Measurements from ENCODE around the gene BMP7. TPM values are rescaled to one million over a fixed set of nuclear protein-coding genes. Genes with fewer than 3 reads are reported as not detected.
"Not testable (repeated sequence)": the region's sequence is repeated elsewhere in the genome, so short reads cannot be mapped to it uniquely, and the experiment has no call there.

Gene BMP7
- total RNA-seq, 2 experiments from 2014 or later: not detected

DNA sequence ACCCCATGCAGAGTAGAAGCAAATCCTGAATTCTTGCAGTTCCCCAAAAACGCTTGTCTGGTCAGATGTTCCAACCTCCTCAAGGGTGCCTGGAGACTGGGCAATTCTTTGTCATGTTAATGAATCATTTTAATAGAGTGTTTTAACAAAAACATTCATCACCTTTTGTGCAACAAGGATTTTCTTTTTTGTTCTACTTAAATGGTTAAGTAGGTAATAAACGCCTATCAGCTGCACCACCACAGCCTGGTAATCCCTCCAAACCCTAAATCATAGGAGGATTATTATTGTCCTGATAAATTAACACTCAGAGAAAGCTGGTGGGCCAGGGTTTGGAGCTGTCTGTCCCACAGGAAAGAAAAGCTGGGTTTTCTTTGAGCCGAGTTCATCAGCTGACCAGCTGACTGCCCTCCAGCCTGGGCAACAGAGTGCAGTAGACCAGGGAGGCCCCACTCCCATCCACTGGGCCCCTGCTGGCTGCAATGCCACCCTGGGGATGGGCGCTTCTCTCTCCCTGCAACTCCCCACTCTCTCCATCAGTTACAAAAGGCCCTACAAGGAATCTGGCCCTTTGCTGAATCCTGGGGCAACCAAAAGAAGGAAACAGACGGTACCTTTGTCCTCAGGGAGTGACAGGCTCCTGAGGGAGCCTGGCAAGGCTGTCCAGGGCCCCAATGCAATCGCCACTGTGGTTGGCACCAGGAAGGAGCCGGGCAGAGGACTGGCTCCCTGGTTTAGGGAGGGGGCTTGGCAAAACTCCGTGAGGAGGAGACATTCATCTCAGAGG, 23.1 kb upstream of the BMP7 start:
- CTCF ChIA-PET: no interaction called here
- POLR2A ChIA-PET: no interaction called here

DNA sequence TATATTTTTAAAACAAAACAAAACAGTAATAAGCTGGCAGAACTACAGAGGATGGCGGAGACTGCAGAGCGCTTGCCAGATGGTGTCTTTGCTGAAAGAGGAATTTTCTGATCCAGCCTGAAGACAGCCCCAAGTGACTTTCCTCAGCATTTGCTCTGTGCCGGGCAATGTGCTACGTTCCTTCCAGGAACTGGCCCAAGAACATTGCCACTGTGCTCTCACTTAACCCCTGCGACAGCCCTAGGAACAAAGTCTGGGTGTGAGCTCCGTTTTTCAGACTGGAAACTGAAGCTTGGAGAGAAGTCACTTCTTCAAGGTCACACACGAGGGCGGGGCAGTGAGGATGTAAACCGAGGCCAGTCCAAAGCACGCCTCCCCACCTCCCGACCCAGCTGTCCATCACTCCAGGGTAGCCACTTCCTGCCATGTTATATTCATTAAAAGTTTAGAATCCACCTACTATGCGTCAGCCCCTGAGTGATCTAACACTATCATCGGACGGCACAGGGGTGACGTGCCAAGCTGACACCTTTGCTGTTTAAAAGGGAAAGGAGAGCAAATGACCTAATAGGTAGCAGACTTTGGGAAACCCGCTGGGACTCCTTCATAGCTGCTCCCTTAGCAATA, 22.3 kb upstream of the BMP7 start:
- ChIA-PET POLR2A (no interaction called here), CTCF (no interaction called here)

DNA sequence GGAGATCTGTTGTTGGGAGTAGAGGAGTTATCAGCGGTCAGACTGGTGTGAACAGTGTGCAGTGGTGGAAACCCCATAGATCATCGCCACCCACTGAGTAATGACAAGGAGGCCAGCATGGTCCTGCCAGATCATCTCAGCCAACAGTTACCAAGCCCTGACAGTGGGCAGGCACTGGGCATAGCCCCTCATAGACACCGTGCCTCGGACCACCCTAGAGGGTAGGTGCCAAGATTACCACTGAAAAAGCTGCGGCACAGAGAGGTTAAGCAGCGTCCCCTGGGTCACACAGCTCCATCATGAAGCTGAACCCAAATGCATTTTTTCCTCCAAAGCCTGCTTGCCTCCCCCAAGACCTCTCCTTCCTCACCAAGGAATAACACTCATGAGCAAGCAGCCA, 21.5 kb upstream of the BMP7 start:
- POLR2A ChIA-PET: no interaction called here

DNA sequence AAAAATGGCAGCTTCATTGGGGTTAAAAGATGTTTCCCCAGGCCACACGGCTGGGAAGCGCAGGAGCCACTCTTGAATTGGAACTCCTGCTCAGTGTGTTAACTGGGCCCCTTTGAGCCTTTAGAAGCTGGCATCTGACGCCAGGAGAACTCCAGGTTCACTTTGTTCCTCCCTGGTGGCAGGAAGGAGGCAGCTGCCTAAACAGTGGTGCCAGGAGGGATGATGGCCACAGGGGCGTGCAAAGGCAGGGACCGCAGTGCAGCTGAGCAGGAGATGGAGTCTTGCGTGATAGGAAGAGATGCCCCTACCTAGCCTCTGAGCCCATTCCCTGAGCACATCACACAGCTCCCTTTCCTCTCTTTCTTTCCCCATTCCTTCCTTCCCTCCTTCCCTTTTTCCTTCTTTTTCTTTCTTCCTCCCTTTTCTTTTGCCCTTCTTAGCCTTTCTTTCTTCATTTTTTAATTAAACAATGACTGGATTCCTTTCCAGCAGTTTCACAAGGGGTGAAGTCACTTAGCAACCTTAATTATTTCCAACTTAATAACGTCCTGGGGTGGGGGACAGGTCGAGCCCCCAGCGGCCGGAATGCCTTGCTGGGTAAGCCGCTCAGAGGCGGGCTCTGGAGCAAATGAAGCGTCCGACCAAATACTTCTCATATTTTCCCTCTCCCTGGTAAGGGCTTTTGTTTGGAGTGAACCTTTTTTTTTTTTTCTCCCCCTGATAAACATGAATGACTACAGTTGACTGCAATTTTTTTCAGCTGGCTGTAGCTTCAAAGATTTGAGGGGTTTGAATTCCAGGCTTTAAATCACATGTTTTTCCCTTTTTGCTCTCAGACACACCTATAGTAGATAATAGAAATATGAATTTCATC, 20.8 kb upstream of the BMP7 start:
- ChIA-PET POLR2A (no interaction called here), CTCF (no interaction called here)

More for the DNA sequence above, 21.5 kb upstream of the BMP7 start:
- CTCF ChIA-PET: no interaction called here

DNA sequence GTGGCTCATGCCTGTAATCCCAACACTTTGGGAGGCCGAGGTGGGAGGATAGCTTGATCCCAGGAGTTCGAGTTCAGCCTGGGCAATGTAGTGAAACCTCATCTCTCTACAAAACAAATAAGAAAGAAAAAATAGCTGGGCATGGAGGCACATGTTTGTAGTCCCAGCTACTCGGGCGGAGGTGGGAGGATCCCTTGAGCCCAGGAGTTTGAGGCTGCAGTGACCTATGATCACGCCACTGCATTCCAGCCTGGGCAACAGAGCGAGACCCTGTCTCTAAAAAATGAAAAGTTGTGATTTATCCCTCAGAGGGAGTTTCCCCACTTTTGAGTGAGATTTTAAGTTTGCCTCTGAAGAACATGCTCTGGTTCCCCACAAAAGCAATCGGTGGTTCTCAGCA, 17.4 kb upstream of the BMP7 start:
- ChIA-PET CTCF (no interaction called here), POLR2A (no interaction called here)

DNA sequence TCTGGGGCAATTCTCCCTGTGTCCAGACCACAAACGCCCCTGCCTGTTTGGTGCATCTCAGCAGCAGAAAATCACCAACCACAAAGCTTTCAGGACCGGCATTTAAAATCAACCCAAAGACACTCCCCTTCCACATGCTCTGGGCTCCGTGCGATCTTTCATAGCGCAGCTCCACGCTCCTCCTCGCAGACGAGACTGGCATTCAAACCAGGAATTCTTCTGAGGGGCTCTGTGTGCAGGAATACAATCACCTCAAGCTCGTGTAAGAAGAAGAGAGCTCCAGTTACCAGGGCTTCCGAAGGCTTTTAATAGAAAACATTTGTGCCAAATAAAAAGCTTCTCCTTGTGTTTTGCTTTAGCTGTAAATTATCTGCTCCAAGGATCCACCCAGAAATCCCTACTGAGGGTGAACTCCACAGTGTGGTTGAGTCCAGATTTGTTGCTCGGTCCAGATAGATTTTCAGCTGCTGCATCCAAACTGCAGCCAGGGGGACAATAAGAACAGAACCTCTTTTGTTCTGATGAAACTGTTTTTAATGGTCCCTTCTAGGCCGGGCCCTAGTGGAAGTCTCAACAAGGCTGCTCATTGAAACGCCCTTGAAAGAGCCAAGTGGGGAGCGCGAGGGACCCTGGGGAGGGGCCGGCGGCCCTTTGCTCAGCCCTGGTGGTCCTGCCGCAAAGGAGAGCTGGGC, 16.4 kb upstream of the BMP7 start:
- POLR2A ChIA-PET: no interaction called here

DNA sequence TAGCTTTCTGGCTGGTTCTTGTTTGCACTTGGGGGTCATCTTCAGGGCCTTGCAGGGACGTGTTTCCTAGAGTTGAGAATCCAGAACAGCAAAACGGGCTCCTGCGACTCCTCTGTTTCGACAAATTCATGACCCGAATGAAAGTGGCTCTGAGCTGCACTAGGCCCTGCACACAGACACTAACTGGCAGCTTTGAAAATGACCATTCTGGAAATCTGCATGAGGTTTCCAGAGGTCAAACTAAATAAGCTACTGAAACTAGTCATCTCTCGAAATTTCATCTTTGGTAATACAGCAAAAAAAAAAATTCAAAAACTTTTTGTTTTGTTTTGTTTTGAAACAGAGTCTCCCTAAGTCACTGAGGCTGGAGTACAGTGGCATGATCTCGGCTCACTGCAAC, 15.5 kb upstream of the BMP7 start:
- CTCF ChIA-PET: no interaction called here
- POLR2A ChIA-PET: no interaction called here

More for the DNA sequence above, 16.4 kb upstream of the BMP7 start:
- CTCF ChIA-PET: no interaction called here

DNA sequence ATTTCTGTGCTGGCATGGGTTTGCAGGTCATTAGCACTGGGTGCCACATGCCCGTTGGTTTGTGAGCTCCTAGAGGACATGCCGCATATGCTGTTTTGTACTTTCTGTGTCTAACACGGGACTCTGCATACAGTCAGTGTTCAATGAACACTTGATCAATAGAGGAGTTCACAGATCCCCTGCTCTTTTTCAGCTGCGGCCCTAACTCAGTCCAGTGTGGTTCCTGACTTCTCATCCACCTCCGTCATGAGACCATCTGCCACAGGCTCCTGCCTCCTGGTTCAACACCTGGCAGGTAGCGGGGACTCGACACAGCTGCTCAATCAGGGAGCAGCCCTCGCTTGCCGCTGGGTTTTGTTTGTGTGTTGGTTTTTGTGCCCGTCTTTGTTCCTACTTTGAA, 13.8 kb upstream of the BMP7 start:
- CTCF ChIA-PET: no interaction called here
- POLR2A ChIA-PET: no interaction called here

DNA sequence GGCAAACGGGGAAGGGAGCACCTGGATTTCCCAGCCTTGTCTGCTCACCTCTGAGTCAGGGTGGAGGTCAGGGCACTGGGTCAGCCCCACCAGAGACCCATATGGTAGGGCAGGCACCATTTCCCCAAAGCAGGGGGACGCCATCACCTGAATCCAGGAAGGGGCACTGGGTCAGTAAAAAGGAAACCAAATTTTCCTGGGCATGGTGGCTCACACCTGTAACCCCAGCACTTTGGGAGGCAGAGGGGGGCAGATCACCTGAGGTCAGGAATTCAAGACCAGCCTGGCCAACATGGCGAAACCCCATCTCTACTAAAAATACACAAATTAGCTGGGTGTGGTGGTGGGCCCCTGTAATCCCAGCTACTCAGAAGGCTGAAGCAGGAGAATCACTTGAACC, 13.1 kb upstream of the BMP7 start:
- CTCF ChIA-PET, POLR2A ChIA-PET: not testable (repeated sequence)

DNA sequence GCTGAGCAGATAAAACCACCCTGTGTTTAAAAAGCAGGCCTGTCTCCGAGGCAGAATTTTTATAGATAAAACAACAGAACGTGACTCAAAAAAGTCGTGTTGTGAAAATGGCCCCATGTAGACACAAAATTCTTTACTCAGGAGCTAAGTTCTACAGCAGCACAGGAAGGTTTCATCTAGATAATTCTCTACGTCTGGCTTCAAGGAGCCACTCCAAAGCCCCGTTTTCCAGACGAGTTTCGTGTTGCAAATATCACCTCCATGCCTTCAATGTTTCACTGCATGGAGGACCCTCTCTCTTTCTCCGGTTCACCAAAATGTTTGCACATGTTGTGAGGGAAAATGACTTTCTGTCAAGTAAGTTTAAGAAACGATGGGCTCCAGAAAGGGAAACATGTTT, 12.0 kb upstream of the BMP7 start:
- ChIA-PET CTCF (no interaction called here), POLR2A (no interaction called here)

DNA sequence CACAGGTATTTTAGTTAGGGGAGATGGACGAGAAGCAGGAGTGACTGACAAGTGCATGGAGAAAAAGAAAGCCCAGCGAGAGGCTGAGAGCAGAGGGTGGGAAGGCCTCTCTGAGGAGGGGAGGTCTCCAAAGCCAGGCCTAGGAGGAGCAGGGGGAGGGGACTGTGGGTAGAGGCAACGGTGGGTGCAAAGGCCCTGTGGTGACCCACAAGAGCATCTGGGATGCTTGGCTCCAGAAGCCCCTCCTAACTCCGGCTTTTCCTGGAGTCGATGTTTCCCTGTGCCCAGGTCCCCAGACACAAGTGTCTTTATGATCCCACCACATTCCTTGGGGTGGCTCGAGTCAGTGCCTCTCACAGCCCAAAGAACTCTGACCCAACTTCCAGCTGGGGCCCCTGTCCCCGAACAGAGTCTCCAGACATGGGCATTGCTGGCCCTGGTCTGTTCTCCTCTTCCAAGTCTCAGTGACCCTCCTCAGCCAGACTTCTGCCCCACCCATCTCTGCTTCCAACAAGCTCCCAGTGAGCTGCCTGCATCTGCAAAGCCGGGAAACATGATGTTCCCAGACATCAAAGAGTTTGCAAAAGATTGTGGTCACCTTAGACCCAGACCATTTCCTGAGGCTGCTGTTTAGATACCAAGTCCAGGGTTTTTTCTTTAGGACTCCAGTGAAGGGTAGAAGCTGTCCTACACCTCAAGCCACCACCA, 11.1 kb upstream of the BMP7 start:
- ChIA-PET POLR2A (no interaction called here), CTCF (no interaction called here)

DNA sequence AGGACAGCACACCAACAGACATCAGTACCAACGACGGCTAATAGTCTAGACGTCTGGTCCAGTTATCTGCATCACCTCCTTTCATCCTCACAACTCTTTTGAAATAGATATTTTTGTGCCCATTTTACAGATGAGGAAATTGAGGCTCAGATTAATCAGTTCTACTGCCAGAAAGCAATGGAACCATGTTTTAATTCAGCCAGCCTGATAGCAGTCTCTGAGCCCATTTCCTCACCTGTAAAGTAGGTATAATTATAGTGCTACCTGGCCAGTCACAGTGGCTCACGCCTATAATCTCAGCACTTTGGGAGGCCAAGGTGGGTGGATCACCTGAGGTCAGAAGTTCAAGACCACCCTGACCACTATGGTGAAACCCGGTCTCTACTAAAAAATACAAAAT, 9.8 kb upstream of the BMP7 start:
- POLR2A ChIA-PET: no interaction called here
- CTCF ChIA-PET: no interaction called here

DNA sequence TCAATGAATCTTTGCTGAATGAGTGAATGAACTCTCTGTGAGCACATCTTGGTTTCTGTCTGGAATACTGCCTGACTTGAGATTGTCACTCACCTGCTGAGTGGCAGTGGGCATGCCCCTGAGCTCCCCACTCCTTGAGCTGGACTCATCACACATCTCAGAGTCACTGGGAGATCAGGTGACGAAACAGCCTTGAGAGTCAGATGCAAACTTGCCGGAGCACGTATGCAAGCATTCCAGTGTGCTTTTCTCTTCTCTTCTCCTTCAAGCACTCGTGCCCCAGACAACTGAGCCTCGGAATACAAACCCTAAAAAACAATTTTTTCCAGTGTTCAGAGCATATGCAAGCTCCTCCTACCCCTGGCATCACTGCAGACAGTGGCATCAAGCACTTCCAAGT, 9.4 kb upstream of the BMP7 start:
- POLR2A ChIA-PET: no interaction called here
- CTCF ChIA-PET: no interaction called here

DNA sequence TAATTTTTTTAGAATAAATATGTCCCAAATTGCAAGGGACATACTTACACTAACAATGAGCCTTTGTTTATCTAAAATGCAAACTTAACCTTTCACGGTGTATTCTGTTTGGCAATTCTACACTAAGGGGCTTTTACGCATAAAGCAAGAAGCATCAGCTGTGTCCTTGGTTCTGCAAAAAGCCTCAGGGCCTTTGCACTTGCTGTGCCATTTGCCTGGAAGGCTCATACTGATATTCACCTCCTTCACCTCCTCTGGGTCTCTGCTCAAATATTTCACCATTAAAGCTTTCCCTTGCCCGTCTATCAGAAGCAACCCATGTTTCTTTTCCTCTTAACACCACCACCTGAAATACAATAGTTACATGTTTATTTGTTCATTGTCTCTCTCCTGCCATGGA, 8.9 kb upstream of the BMP7 start:
- CTCF ChIA-PET: no interaction called here
- POLR2A ChIA-PET: no interaction called here

DNA sequence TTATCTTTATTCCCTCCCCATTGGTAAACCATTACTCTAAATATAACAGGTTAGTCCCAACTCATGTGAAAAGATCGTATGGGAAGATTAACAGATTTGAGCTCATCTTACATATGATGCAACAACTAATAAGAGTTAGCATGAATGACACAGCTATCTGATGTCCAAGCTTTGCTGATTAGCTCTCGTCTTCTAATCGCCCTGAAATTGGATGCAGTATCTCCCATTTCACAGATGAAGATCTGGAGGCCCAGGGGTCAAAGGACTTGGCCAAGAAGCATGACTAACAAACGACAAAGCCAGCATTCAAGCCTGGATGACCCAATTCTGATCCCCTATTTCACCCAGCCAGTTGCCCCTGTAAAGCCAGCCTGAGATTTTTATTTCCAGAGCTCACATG, 8.4 kb upstream of the BMP7 start:
- POLR2A ChIA-PET: no interaction called here
- CTCF ChIA-PET: no interaction called here

DNA sequence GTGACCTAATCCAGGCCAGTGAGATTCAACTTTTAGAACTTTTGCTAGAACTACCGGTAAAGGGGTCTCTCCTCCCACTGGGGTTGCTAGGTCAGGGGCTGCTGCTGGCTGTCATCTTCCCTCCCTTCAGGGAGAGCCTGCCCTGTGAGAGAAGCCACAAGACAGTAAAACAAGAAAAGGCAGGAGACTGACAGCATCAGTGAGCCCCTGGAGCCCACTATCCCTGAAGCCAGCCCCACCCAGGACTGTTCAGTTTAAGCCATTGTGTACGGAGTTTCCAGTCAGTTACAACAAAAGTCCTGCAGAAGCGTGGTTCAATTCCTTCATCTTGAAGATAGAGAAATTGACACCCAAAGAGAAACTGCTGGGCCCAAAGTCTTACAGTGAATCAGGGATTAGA, 7.9 kb upstream of the BMP7 start:
- CTCF ChIA-PET: no interaction called here

DNA sequence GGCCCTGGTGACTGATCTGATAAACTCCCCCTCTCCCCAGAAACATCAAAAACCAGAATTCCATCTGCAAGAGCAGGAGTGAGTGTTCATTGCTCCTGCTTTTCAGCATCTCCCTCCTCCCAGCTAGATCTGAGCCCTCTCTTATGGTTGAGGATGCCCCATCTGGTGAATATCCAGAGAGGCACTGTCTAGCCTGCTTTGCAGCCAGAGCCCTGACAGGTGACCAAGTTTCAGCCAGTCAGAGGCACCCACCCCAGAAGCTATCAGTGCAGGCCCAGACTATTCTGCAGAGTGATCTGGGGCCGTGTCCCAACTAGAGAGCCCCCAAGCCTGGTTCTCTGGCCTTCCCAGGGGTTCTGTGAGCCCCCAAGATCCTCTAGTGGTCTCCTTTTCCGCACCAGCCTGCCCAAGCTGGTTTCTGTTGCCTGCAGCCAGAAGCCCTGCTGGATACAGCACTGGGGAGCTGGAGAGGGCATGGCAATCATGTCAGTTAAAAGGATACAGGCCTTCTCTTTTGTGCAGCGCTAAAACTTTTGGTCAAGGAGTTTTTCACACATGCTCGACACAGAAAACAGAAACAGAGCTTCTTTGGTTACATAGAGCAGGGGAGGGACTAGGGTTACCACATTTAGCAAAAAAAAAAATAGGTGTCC, 6.6 kb upstream of the BMP7 start:
- ChIA-PET CTCF (no interaction called here), POLR2A (no interaction called here)

More for the DNA sequence above, 7.9 kb upstream of the BMP7 start:
- POLR2A ChIA-PET: no interaction called here

DNA sequence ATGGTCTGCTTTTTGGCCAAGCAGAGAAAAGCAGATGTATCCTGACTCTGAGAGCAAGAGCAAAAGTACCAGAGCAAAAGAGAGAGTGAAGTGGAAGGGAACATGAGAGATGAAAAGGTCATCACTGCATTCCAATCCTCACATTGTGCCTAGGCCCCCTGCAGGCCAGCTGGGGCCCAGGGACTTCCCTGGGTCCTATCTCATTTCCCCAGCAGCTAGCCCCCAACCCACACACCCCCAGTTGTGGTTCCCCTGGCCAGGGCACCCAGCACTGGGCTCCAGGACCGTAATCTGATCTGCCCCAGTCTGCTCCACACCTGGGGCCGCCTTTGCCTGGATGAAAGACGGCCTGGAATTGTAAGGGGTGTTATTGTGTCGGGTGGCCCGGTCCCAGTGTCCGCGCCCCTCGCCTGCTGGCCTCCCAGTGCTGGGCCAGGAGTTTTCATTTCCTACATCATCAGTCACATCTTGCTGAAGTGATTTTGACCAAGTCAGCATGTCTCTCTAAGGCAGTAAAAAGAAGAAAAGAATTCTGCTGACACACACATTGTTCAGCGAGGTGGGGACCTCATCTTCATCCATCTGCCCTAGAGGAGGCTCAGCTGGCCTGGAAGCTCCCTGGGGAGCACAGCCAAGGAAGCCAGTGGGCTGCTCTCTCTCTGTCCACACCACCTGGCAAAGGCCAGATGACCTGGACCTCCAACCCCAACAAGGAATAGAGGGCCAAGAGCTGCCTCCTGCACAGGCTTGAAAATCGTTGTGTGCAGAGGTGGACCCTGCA, 4.0 kb upstream of the BMP7 start:
- POLR2A ChIA-PET: no interaction called here

More for the DNA sequence above, 4.0 kb upstream of the BMP7 start:
- CTCF ChIA-PET: no interaction called here
